ENCODE measurements around the gene CCDC192.

GRCh38 chr5:127827451-127827850 is 124.3 kb downstream of the CCDC192 start:
- TF ChIP-seq ELF4 (IDR thresholded peaks at IDR 0.05) = no peak
- no peak for TF ChIP-seq ZNF384 (IDR thresholded peaks at IDR 0.05)
- TF ChIP-seq LEF1 (IDR thresholded peaks at IDR 0.05; ENCODE audit: borderline replicate concordance) = no peak
- no peak for TF ChIP-seq FOXK2 (IDR thresholded peaks at IDR 0.05)

Data from HEK293T (cell line).